Measurements from ENCODE around the gene ARL5A.

The ARL5A gene

GRCh38 chr2:151774506-151774905 lies 53.7 kb downstream of the ARL5A start:
- DNase-seq (ENCODE audit: low read depth) = peak; percentile 79
- H3K4me3 ChIP-seq (ENCODE audit: low read depth, low read length) = no peak overlapping the region
- TF ChIP-seq CTCF (conservative IDR thresholded peaks at IDR 0.05; ENCODE audit: low read depth, low read length) = no peak

GRCh38 chr2:151771599-151772358 lies 56.4 kb downstream of the ARL5A start:
- no peak for DNase-seq (ENCODE audit: low read depth)
- no peak for TF ChIP-seq CTCF (conservative IDR thresholded peaks at IDR 0.05; ENCODE audit: low read depth, low read length)

GRCh38 chr2:151770995-151771394 lies 57.2 kb downstream of the ARL5A start:
- TF ChIP-seq CTCF (conservative IDR thresholded peaks at IDR 0.05; ENCODE audit: low read depth, low read length) = no peak
- H3K4me3 ChIP-seq (ENCODE audit: low read depth, low read length) = no peak overlapping the region
- DNase-seq (ENCODE audit: low read depth) = no peak

More at GRCh38 chr2:151771599-151772358, 56.4 kb downstream of the ARL5A start:
- no peak overlapping the region for H3K4me3 ChIP-seq (ENCODE audit: low read depth, low read length)

GRCh38 chr2:151769606-151770005 lies 58.6 kb downstream of the ARL5A start:
- no peak for DNase-seq (ENCODE audit: low read depth)
- H3K4me3 ChIP-seq (ENCODE audit: low read depth, low read length) = no peak overlapping the region
- TF ChIP-seq CTCF (conservative IDR thresholded peaks at IDR 0.05; ENCODE audit: low read depth, low read length) = no peak

GRCh38 chr2:151767536-151767935 lies 60.7 kb downstream of the ARL5A start:
- no peak for TF ChIP-seq CTCF (conservative IDR thresholded peaks at IDR 0.05; ENCODE audit: low read depth, low read length)
- DNase-seq (ENCODE audit: low read depth) = no peak
- H3K4me3 ChIP-seq (ENCODE audit: low read depth, low read length) = no peak overlapping the region

- no peak overlapping the region for H3K4me3 ChIP-seq (ENCODE audit: low read depth, low read length)
- peak; percentile 25 for DNase-seq (ENCODE audit: low read depth)
- TF ChIP-seq CTCF (conservative IDR thresholded peaks at IDR 0.05; ENCODE audit: low read depth, low read length) = no peak
Observed at GRCh38 chr2:151766437-151767153, 61.6 kb downstream of the ARL5A start.
